Keratinocyte (primary cell): ENCODE results near the gene PRR33. TPM values are rescaled to one million over a fixed set of nuclear protein-coding genes. Genes with fewer than 3 reads are reported as not detected.

Experiments
- DNase-seq: peaks from one replicate; pipeline ENCODE4 v3.0.0-alpha.2; 2011; ENCODE audit warnings: low read depth, missing footprints, low spot score
- FAIRE-seq: peaks from 2 replicates; lab custom pipeline; 2011; peaks lifted over from hg19 to GRCh38; lab: Jason Lieb, UNC
- H2AFZ ChIP-seq: 2 replicates; pipeline ENCODE4 v1.6.0; 2012; ENCODE audit warnings: low read length, control low read depth, inconsistent platforms; ENCODE audit not compliant: control insufficient read depth
- H3K27ac ChIP-seq: 2 replicates; pipeline ENCODE4 v1.5.1; 2011; ENCODE audit warnings: low read length; ENCODE audit not compliant: control insufficient read depth, insufficient read depth
- H3K27me3 ChIP-seq: 3 replicates; pipeline ENCODE4 v1.6.0; 2011; ENCODE audit warnings: low read length; ENCODE audit not compliant: control insufficient read depth, insufficient read depth; ENCODE audit errors: extremely low read depth
- H3K36me3 ChIP-seq, 2 experiments: 2 replicates in 1 of 2; 3 replicates in 1 of 2; pipeline ENCODE4 v1.5.1; 2011; ENCODE audit warnings: low read length in 2 of 2, mild to moderate bottlenecking in 1 of 2; ENCODE audit not compliant: control insufficient read depth in 2 of 2, insufficient read depth in 2 of 2; ENCODE audit errors: extremely low read depth in 1 of 2
- H3K4me1 ChIP-seq: 3 replicates; pipeline ENCODE4 v1.5.1; 2011; ENCODE audit warnings: low read length; ENCODE audit not compliant: control insufficient read depth, insufficient read depth; ENCODE audit errors: extremely low read depth
- H3K4me2 ChIP-seq: 3 replicates; pipeline ENCODE4 v1.6.0; 2011; ENCODE audit warnings: low read depth, low read length; ENCODE audit not compliant: control insufficient read depth, insufficient read depth; ENCODE audit errors: extremely low read depth
- H3K4me3 ChIP-seq, 3 experiments: fragments of 200-600 bp in 1 of 3; sonication (generic) in 1 of 3; 2 replicates in 2 of 3; 3 replicates in 1 of 3; pipeline ENCODE4 v1.5.1; 2011 to 2016; ENCODE audit warnings: low read length in 3 of 3, mild to moderate bottlenecking in 3 of 3, control low read depth in 2 of 3, inconsistent platforms in 1 of 3, low read depth in 1 of 3, mixed read lengths in 1 of 3, mixed run types in 1 of 3, moderate library complexity in 1 of 3; ENCODE audit not compliant: control insufficient read depth in 2 of 3, insufficient read depth in 2 of 3; ENCODE audit errors: extremely low read depth in 1 of 3
- H3K79me2 ChIP-seq: 2 replicates; pipeline ENCODE4 v1.6.0; 2012; ENCODE audit warnings: low read length; ENCODE audit not compliant: control insufficient read depth, insufficient read depth
- H3K9ac ChIP-seq: 3 replicates; pipeline ENCODE4 v1.6.0; 2011; ENCODE audit warnings: low read length; ENCODE audit not compliant: control insufficient read depth, insufficient read depth; ENCODE audit errors: extremely low read depth
- H3K9me1 ChIP-seq: 3 replicates; pipeline ENCODE4 v1.6.0; 2011; ENCODE audit warnings: low read length; ENCODE audit not compliant: control insufficient read depth, insufficient read depth; ENCODE audit errors: extremely low read depth
- H3K9me3 ChIP-seq: 2 replicates; pipeline ENCODE4 v1.5.1; 2012; ENCODE audit warnings: low read depth, low read length; ENCODE audit not compliant: control insufficient read depth
- H4K20me1 ChIP-seq: 3 replicates; pipeline ENCODE4 v1.6.0; 2011; ENCODE audit warnings: low read length; ENCODE audit not compliant: control insufficient read depth, insufficient read depth; ENCODE audit errors: extremely low read depth
- CTCF ChIP-seq, 3 experiments: IDR thresholded peaks in 1 of 3; conservative IDR thresholded peaks in 1 of 3; optimal IDR thresholded peaks in 1 of 3; 2 replicates in 2 of 3; 3 replicates in 1 of 3; pipeline versions ENCODE3 to v1.5.1; 2011; ENCODE audit warnings: low read length in 3 of 3, mild to moderate bottlenecking in 3 of 3, moderate library complexity in 2 of 3, control low read depth in 1 of 3, inconsistent platforms in 1 of 3; ENCODE audit not compliant: insufficient read depth in 2 of 3; ENCODE audit errors: extremely low read depth in 1 of 3
- EZH2 ChIP-seq: IDR thresholded peaks from one replicate; pipeline ENCODE4 v1.6.1; 2012; ENCODE audit warnings: inconsistent platforms, mild to moderate bottlenecking, low read length, moderate library complexity
- dilution Hi-C: fragments of 300-500 bp; cut with MboI; formaldehyde crosslinking; loops from one replicate; pipeline ENCODE4 v1.7.0; 2020; ENCODE audit warnings: low sequenced_read_pairs; ENCODE audit not compliant: extremely low pct_ligation_motif_present
- polyA plus RNA-seq, 5 experiments: library from polyadenylated mRNA; depleted of rRNA in 3 of 5; stranded (reverse) in 3 of 5; stranded (forward) in 1 of 5; unstranded in 1 of 5; fragments of >200 nt; gene quantifications; 1 replicate in 1 of 5; 2 replicates in 3 of 5; 3 replicates in 1 of 5; pipeline versions ENCODE4 v1.2.1 to v1.2.3, GENCODE V29; 2011 to 2012; ENCODE audit warnings: missing spikeins in 2 of 5, low read depth in 1 of 5, low replicate concordance in 1 of 5

Gene PRR33
- polyA plus RNA-seq, 1 donor (not counting 4 experiments of a cell fraction or from before 2014, with no cell fraction given): not detected

- H3K4me1 ChIP-seq: no peaks in the 10 kb centered on the region
- no peak for FAIRE-seq
- peaks cover 4% of the 10 kb centered on the region for H3K27me3 ChIP-seq
- no peaks in the 10 kb centered on the region for H4K20me1 ChIP-seq
- no peak overlapping the region for H3K4me3 ChIP-seq
- H3K9me3 ChIP-seq: no peaks in the 10 kb centered on the region
- no peaks in the 10 kb centered on the region for H3K36me3 ChIP-seq
- H3K9me1 ChIP-seq: no peaks in the 10 kb centered on the region
- no peak overlapping the region for H3K9ac ChIP-seq
- H3K4me2 ChIP-seq: no peak overlapping the region
- H3K79me2 ChIP-seq: no peaks in the 10 kb centered on the region
- TF ChIP-seq EZH2 (no peak), CTCF (optimal IDR thresholded peaks at IDR 0.05 in 1 of 3, IDR thresholded peaks at IDR 0.05 in 1 of 3, conservative IDR thresholded peaks at IDR 0.05 in 1 of 3; ENCODE audit: extremely low read depth in 1 of 3, insufficient read depth in 2 of 3, low read length in 3 of 3) (no peak)
- DNase-seq: no peak
- H2AFZ ChIP-seq: no peak overlapping the region
- dilution Hi-C loops: no loop called here
- no peak overlapping the region for H3K27ac ChIP-seq
Observed at GRCh38 chr11:1932681-1933080, 41.0 kb upstream of the PRR33 start.

- TF ChIP-seq CTCF (optimal IDR thresholded peaks at IDR 0.05 in 1 of 3, IDR thresholded peaks at IDR 0.05 in 1 of 3, conservative IDR thresholded peaks at IDR 0.05 in 1 of 3; ENCODE audit: extremely low read depth in 1 of 3, insufficient read depth in 2 of 3, low read length in 3 of 3): no peak
- no peak for TF ChIP-seq EZH2
- H3K9me1 ChIP-seq: no peaks in the 10 kb centered on the region
- DNase-seq (no peak), FAIRE-seq (no peak)
- no peak overlapping the region for H3K4me3 ChIP-seq
- dilution Hi-C loops: no loop called here
- no peak overlapping the region for H3K9ac ChIP-seq
- peaks cover 4% of the 10 kb centered on the region for H3K27me3 ChIP-seq
- H3K9me3 ChIP-seq: no peaks in the 10 kb centered on the region
- no peaks in the 10 kb centered on the region for H3K4me1 ChIP-seq
- H3K36me3 ChIP-seq: no peaks in the 10 kb centered on the region
- H2AFZ ChIP-seq: no peak overlapping the region
- no peak overlapping the region for H3K4me2 ChIP-seq
- no peak overlapping the region for H3K27ac ChIP-seq
- H3K79me2 ChIP-seq: no peaks in the 10 kb centered on the region
- H4K20me1 ChIP-seq: no peaks in the 10 kb centered on the region
Observed at GRCh38 chr11:1932105-1932480, 40.4 kb upstream of the PRR33 start.
